22Rv1 (cell line): ENCODE results near the gene BMAL2.

ENCODE experiments used
- H3K27ac ChIP-seq: fragments of 450-650 bp; 2 replicates; pipeline ENCODE4 v1.5.1; 2017
- ZFX ChIP-seq: fragments of 450-650 bp; IDR thresholded peaks from 2 replicates; pipeline ENCODE4 v1.6.1; 2017; ENCODE audit warnings: antibody characterized with exemption, borderline replicate concordance
- TF ChIP-seq, protein P1 (sequence below): fragments of 450-650 bp; IDR thresholded peaks from 2 replicates; pipeline ENCODE4 v1.5.1; 2017; ENCODE audit warnings: mild to moderate bottlenecking

Gene BMAL2, protein sequence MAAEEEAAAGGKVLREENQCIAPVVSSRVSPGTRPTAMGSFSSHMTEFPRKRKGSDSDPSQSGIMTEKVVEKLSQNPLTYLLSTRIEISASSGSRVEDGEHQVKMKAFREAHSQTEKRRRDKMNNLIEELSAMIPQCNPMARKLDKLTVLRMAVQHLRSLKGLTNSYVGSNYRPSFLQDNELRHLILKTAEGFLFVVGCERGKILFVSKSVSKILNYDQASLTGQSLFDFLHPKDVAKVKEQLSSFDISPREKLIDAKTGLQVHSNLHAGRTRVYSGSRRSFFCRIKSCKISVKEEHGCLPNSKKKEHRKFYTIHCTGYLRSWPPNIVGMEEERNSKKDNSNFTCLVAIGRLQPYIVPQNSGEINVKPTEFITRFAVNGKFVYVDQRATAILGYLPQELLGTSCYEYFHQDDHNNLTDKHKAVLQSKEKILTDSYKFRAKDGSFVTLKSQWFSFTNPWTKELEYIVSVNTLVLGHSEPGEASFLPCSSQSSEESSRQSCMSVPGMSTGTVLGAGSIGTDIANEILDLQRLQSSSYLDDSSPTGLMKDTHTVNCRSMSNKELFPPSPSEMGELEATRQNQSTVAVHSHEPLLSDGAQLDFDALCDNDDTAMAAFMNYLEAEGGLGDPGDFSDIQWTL

DNA sequence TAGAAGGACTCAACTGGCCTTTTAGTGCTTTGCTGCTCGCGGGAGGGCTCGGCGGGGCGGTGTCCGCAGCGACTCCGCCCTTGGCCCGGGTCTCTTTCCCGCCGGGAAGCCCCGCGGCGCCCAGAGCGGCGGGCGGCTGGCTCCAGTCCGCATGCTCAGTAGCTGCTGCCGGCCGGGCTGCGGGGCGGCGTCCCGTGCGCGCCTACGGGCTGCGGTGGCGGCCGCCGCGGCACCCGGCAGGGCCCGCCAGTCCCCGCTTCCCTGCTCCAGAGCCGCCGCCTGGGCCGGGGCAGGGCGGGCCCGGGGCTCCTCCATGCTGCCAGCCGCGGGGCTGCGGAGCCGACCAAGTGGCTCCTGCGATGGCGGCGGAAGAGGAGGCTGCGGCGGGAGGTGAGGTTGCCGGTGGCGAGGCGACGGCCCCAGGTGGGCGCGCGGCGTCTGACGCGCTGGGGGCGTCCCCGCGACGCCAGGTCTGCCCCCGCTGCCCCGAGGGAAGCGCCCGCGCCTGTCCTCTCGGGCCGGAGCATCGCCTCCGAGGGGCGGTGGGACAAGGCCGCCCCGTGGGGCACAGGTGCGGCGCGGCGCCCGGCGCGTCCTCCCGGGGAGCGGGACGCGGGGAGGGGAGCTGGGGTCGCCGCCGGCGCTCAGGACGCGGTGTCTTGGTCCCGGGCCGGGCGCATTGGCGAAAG lies at the start of gene BMAL2:
BMAL2 (plus strand) TSS at position 123 of the 689 bp plus-strand sequence; CDS start at position 360, 237 bp downstream.
- TF ChIP-seq ZFX, result no peak
- TF ChIP-seq, protein P1, sequence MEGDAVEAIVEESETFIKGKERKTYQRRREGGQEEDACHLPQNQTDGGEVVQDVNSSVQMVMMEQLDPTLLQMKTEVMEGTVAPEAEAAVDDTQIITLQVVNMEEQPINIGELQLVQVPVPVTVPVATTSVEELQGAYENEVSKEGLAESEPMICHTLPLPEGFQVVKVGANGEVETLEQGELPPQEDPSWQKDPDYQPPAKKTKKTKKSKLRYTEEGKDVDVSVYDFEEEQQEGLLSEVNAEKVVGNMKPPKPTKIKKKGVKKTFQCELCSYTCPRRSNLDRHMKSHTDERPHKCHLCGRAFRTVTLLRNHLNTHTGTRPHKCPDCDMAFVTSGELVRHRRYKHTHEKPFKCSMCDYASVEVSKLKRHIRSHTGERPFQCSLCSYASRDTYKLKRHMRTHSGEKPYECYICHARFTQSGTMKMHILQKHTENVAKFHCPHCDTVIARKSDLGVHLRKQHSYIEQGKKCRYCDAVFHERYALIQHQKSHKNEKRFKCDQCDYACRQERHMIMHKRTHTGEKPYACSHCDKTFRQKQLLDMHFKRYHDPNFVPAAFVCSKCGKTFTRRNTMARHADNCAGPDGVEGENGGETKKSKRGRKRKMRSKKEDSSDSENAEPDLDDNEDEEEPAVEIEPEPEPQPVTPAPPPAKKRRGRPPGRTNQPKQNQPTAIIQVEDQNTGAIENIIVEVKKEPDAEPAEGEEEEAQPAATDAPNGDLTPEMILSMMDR, result no peak; the same call in 1 of the 2 replicates
- no peak within 1 kb of the TSS for H3K27ac ChIP-seq

DNA sequence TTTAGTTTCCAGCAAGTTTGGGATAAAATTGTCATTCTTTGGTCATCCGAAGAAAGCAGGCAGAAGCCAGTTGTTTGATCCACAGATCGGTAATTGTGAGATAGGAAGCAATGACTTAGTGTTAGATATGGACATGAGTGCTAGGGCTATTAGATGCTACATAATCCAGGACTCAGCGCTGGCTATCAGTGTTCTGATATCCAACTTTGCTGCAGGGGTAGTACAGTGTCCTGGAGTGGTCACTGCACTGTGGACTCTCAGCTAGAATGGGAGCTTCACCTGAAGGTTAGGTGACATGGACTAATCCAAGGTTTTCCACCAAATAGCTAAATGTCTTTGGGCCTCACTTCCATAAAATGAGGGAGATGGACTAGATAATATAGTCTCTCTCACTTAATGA lies 48.6 kb upstream of the BMAL2 start:
- TF ChIP-seq, protein P1, result no peak
- TF ChIP-seq ZFX, result no peak
- no peak overlapping the region for H3K27ac ChIP-seq

DNA sequence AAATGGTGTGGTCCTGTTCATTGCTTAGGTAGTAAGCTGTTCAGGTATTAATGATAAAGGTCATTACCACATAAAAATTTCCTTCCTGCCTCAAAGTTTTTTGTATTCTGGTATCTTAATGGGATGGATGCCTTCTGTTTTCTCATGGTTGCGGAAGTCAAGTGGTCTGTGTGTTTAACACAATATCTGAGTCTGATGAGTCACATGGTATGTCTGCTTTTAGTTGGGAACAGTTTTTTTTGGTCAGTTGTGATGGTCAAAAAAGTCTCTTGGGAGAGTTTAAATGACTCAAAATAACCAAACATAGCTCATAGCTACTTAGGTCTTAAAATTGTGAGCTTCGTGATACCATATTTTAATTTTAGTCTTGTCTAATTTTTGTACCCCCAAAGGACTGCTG lies 47.9 kb upstream of the BMAL2 start:
- H3K27ac ChIP-seq, result no peak overlapping the region
- TF ChIP-seq ZFX, result no peak
- TF ChIP-seq, protein P1, result no peak

DNA sequence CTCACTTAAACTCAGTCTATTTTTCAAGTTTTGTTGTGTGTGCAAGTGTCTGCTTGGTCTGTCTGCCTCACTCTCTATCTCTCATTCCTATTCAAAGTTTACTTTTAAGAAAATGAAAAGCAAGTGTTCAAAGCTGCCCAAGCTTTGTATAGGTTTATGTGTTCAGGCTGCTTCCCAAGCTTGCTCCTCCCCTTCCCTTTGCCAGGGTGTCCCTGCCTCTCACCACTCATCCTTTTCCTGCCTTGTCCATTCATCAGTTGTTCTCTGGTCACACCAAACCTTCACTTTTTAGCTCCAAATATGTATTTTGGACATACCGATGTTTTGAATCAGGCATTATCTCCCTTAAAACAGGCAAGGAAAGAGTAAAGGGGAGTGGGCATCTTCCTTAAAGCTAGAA lies 47.2 kb upstream of the BMAL2 start:
- TF ChIP-seq ZFX, result no peak
- TF ChIP-seq, protein P1, result no peak
- H3K27ac ChIP-seq, result no peak overlapping the region

DNA sequence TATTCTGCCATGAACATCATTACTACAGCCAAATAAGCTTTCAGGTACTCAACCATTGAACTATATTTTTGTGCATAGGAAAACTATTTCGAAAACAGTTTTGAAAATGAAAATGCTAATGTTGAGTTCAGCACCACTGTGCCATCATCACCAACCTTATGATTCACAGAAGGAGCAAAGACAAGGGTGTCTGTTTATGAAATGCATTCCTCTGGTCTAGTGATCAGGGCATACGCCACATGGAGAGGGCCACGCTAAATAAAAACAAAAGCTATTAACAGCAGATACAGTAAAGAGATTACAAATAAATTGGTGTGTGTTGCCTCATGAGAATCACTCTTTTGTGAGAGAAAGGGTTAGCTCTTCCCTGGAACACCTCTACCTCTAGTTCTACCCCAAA lies 43.2 kb upstream of the BMAL2 start:
- TF ChIP-seq ZFX, result no peak
- TF ChIP-seq, protein P1, result no peak
- H3K27ac ChIP-seq, result no peak overlapping the region

DNA sequence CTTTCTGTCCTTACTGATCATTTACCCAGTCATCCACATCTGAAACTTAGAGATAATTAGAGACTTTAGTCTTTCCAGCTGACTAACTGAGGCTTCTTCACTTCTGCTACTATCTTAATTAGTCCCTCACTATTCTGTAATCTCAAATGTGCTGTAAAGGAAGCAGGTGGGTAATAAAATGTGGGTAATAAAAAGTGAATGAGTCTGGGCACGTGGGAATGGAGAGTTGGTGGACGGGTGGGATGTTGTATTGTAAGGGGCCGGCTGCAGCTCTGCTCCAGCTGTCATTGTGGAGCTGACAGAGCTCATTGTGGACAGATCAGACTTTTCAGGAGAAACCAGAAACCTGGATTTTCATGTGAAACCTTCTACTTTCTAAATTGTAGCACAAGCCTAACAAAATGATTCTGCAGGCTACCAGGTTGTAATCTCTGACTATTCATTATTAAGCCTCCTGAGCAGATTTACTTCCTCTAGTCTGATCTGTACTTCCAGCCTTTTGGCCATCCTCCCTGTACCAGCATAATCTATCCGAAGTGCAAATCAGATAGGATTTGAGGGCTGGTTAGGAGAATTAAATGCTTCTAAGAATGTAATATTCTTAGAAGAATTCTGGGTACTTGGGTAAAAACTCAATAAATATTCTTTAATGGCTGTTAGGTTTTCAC lies 42.0 kb upstream of the BMAL2 start:
- no peak for TF ChIP-seq ZFX
- TF ChIP-seq, protein P1, result no peak
- no peak overlapping the region for H3K27ac ChIP-seq
